ENCODE data around the gene MAPK14. TPM values are rescaled to one million over a fixed set of nuclear protein-coding genes. Genes with fewer than 3 reads are reported as not detected.

MAPK14 gene
- total and polyA plus RNA-seq, 2 of the 4 experiments (the other 2 are of a cell fraction): 28.4 to 74.4 TPM

DNA sequence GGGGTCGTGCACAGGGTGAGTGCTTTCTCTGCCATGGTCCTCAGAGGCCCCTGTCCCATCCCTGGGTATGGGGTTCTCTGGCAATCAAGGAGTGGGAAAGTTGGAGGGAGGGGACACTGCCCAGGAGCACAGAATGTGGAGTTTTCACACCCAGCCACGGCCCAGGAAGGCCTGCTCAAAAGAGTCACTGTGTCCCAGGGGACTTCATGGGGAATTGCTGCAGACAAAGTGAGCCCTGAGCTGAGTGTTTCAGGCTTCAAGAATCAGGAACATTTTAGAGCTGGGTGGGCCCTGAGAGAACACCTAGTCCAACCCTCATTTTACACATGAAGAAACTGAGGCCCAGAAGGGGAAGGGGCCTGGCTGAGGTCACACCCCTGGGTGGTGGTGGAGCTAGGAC, 108.4 kb downstream of the MAPK14 start:
- no CpG with 5 or more reads among the region's 2 CpGs for WGBS, 2 experiments (ENCODE audit: extremely low coverage in 2 of 2, insufficient read length in 1 of 2)
- no peak overlapping the region for H2BK5ac ChIP-seq (ENCODE audit: low read depth, low read length, poor library complexity, severe bottlenecking)
- in situ Hi-C loops (cut with MboI; ENCODE audit: low sequenced_read_pairs) (no loop called here), dilution Hi-C loops (cut with HindIII; ENCODE audit: low sequenced_read_pairs, unreplicated experiment) (no loop called here), intact Hi-C loops (cut with micrococcal nuclease) (no loop called here)
- H3K9ac ChIP-seq (ENCODE audit: low read depth, low read length): no peak overlapping the region
- H3K4me2 ChIP-seq (ENCODE audit: low read depth, low read length): no peak overlapping the region
- H3K4me1 ChIP-seq (ENCODE audit: control insufficient read depth, insufficient read depth, low read length): peaks cover 15% of the 10 kb centered on the region
- H2AK5ac ChIP-seq (ENCODE audit: low read depth, low read length): no peak overlapping the region
- ATAC-seq (ENCODE audit: low read depth) (no peak), DNase-seq (no peak)
- H2BK120ac ChIP-seq (ENCODE audit: low read depth, low read length): no peak overlapping the region
- no peak overlapping the region for H4K5ac ChIP-seq (ENCODE audit: low read depth, low read length)
- no TSS peak for BruUV-seq (replicated peaks)
- H3K27me3 ChIP-seq (ENCODE audit: control insufficient read depth, insufficient read depth, low read length): no peaks in the 10 kb centered on the region
- H3K14ac ChIP-seq (replicated peaks; ENCODE audit: low read depth, low read length): no peak overlapping the region
- CTCF ChIA-PET: no interaction called here
- no peak overlapping the region for H4K91ac ChIP-seq (ENCODE audit: insufficient read depth, low read depth, low read length)
- no peak overlapping the region for H3K23ac ChIP-seq (ENCODE audit: low read depth, low read length)
- no peak overlapping the region for H2AFZ ChIP-seq (replicated peaks; ENCODE audit: low read length, poor library complexity)
- POLR2A ChIA-PET (ENCODE audit: unreplicated experiment): no interaction called here
- H3K4ac ChIP-seq (ENCODE audit: low read depth, low read length): no peak overlapping the region
- no peak overlapping the region for H3K4me3 ChIP-seq (ENCODE audit: insufficient read depth, low read depth, low read length)
- no peaks in the 10 kb centered on the region for H3K9me3 ChIP-seq (ENCODE audit: control insufficient read depth, insufficient read depth, low read length)
- 0 out of 4 replicates have a peak, but pooled peaks cover 0 to under 1% of the 10 kb centered on the region in 2 experiments for H3K79me1 ChIP-seq (ENCODE audit: low read depth in 1 of 2, low read length in 2 of 2)
- no peak overlapping the region for H3K56ac ChIP-seq (ENCODE audit: extremely low read depth, insufficient read depth, low read length)
- H2BK20ac ChIP-seq (ENCODE audit: low read depth, low read length): no peak overlapping the region
- no peak overlapping the region for H2AK9ac ChIP-seq (replicated peaks; ENCODE audit: low read depth, low read length, poor library complexity)
- H3K27ac ChIP-seq (ENCODE audit: insufficient read depth, low read length): no peak overlapping the region
- H4K20me1 ChIP-seq (ENCODE audit: insufficient read depth, low read length): no peaks in the 10 kb centered on the region
- H3K18ac ChIP-seq (ENCODE audit: low read depth, low read length): no peak overlapping the region
- no peak overlapping the region for H2BK15ac ChIP-seq (ENCODE audit: low read depth, low read length)
- peaks cover 9% of the 10 kb centered on the region; the same call in 1 of the 2 replicates for H3K9me1 ChIP-seq (ENCODE audit: insufficient read depth, low read length)
- H3K36me3 ChIP-seq (ENCODE audit: control insufficient read depth, insufficient read depth, low read length): peaks cover 4% of the 10 kb centered on the region
- TF ChIP-seq SMC3 (IDR thresholded peaks at IDR 0.05; ENCODE audit: low read depth, low read length) (no peak), POLR2A (IDR thresholded peaks at IDR 0.05; ENCODE audit: low read depth, low read length) (no peak), CHD1 (IDR thresholded peaks at IDR 0.05; ENCODE audit: low read depth, low read length) (no peak), NFE2L2 (IDR thresholded peaks at IDR 0.05; ENCODE audit: low read depth, low read length) (no peak), RFX5 (IDR thresholded peaks at IDR 0.05; ENCODE audit: low read depth, low read length) (no peak), MAZ (IDR thresholded peaks at IDR 0.05; ENCODE audit: borderline replicate concordance, low read depth, low read length) (no peak), BHLHE40 (IDR thresholded peaks at IDR 0.05; ENCODE audit: low read depth, low read length) (no peak), FOS (IDR thresholded peaks at IDR 0.05; ENCODE audit: low read depth, low read length) (no peak), MAFK (IDR thresholded peaks at IDR 0.05; ENCODE audit: low read depth, low read length) (no peak), RAD21 (IDR thresholded peaks at IDR 0.05; ENCODE audit: low read length) (no peak)
- TF ChIP-seq, protein P1, sequence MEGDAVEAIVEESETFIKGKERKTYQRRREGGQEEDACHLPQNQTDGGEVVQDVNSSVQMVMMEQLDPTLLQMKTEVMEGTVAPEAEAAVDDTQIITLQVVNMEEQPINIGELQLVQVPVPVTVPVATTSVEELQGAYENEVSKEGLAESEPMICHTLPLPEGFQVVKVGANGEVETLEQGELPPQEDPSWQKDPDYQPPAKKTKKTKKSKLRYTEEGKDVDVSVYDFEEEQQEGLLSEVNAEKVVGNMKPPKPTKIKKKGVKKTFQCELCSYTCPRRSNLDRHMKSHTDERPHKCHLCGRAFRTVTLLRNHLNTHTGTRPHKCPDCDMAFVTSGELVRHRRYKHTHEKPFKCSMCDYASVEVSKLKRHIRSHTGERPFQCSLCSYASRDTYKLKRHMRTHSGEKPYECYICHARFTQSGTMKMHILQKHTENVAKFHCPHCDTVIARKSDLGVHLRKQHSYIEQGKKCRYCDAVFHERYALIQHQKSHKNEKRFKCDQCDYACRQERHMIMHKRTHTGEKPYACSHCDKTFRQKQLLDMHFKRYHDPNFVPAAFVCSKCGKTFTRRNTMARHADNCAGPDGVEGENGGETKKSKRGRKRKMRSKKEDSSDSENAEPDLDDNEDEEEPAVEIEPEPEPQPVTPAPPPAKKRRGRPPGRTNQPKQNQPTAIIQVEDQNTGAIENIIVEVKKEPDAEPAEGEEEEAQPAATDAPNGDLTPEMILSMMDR (conservative IDR thresholded peaks at IDR 0.05; ENCODE audit: low read depth, low read length): no peak
- TF ChIP-seq, protein P2, sequence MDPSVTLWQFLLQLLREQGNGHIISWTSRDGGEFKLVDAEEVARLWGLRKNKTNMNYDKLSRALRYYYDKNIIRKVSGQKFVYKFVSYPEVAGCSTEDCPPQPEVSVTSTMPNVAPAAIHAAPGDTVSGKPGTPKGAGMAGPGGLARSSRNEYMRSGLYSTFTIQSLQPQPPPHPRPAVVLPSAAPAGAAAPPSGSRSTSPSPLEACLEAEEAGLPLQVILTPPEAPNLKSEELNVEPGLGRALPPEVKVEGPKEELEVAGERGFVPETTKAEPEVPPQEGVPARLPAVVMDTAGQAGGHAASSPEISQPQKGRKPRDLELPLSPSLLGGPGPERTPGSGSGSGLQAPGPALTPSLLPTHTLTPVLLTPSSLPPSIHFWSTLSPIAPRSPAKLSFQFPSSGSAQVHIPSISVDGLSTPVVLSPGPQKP (IDR thresholded peaks at IDR 0.05; ENCODE audit: borderline replicate concordance, low read depth, low read length): no peak
- TF ChIP-seq, protein P3, sequence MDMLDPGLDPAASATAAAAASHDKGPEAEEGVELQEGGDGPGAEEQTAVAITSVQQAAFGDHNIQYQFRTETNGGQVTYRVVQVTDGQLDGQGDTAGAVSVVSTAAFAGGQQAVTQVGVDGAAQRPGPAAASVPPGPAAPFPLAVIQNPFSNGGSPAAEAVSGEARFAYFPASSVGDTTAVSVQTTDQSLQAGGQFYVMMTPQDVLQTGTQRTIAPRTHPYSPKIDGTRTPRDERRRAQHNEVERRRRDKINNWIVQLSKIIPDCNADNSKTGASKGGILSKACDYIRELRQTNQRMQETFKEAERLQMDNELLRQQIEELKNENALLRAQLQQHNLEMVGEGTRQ (IDR thresholded peaks at IDR 0.05; ENCODE audit: low read depth, low read length): no peak
- H4K8ac ChIP-seq (ENCODE audit: low read depth in 2 of 2, low read length in 2 of 2): no peak overlapping the region
